SK-N-SH (cell line): ENCODE measurements around the gene SNAP23. TPM values are rescaled to one million over a fixed set of nuclear protein-coding genes. Genes with fewer than 3 reads are reported as not detected.

ENCODE experiments used
- CTCF ChIA-PET: fragments of 300-600, 350-600 bp; formaldehyde crosslinking; extraction: SDS; loops from one replicate; lab custom pipeline; 2021; lab: Yijun Ruan, JAX
- POLR2A ChIA-PET: fragments of 350-600 bp; sonication (Branson Sonifier 250); formaldehyde crosslinking; extraction: SDS; loops from one replicate; lab custom pipeline; 2020; ENCODE audit warnings: antibody characterized with exemption, inconsistent platforms; lab: Yijun Ruan, JAX
- DNase-seq: peaks from one replicate; pipeline ENCODE4 v3.0.0; 2012
- H2AFZ ChIP-seq: fragments of 200-600 bp; sonication (generic); 2 replicates; pipeline ENCODE4 v1.8.1; 2016; ENCODE audit warnings: antibody characterized with exemption, mild to moderate bottlenecking, low read depth
- H3F3A ChIP-seq: fragments of 200-600 bp; sonication (generic); replicated peaks from 2 replicates; pipeline ENCODE3; 2016; ENCODE audit warnings: antibody characterized with exemption, mild to moderate bottlenecking; ENCODE audit not compliant: insufficient read depth
- H3K27ac ChIP-seq, 2 experiments: fragments of 200-500 bp in 1 of 2; fragments of 200-600 bp in 1 of 2; sonication (Bioruptor generic) in 1 of 2; sonication (generic), shearing (Covaris generic) in 1 of 2; 2 replicates each; pipeline versions ENCODE4 v1.5.1 to v1.6.1; 2014 to 2016; ENCODE audit warnings: low read depth in 2 of 2, inconsistent platforms in 1 of 2, low read length in 1 of 2, mild to moderate bottlenecking in 1 of 2, mixed read lengths in 1 of 2
- H3K27me3 ChIP-seq: fragments of 200-600 bp; sonication (generic), shearing (Covaris generic); 2 replicates; pipeline ENCODE4 v1.6.1; 2016; ENCODE audit warnings: mixed run types; ENCODE audit not compliant: insufficient read depth
- H3K36me3 ChIP-seq, 2 experiments: fragments of 200-500 bp in 1 of 2; fragments of 200-600 bp in 1 of 2; sonication (Bioruptor generic) in 1 of 2; sonication (generic) in 1 of 2; replicated peaks in 1 of 2; 2 replicates each; pipeline versions ENCODE3 to v1.5.1; 2014 to 2016; ENCODE audit warnings: low read length in 1 of 2, mild to moderate bottlenecking in 1 of 2; ENCODE audit not compliant: insufficient read depth in 2 of 2, control insufficient read depth in 1 of 2
- H3K4me1 ChIP-seq, 2 experiments: fragments of 200-500 bp in 1 of 2; fragments of 200-600 bp in 1 of 2; sonication (Bioruptor generic) in 1 of 2; sonication (generic), shearing (Covaris generic) in 1 of 2; 2 replicates each; pipeline versions ENCODE4 v1.5.1 to v1.6.1; 2014 to 2016; ENCODE audit warnings: low read depth in 1 of 2, low read length in 1 of 2, mixed run types in 1 of 2; ENCODE audit not compliant: insufficient read depth in 2 of 2, control insufficient read depth in 1 of 2
- H3K4me2 ChIP-seq: fragments of 200-600 bp; sonication (generic), shearing (Covaris generic); 2 replicates; pipeline ENCODE4 v1.6.1; 2017; ENCODE audit warnings: mixed run types
- H3K4me3 ChIP-seq, 2 experiments: fragments of 200-500 bp in 1 of 2; fragments of 200-600 bp in 1 of 2; sonication (Bioruptor generic) in 1 of 2; sonication (generic), shearing (Covaris generic) in 1 of 2; 2 replicates each; pipeline versions ENCODE4 v1.5.1 to v1.8.1; 2014 to 2016; ENCODE audit warnings: low read depth in 2 of 2, inconsistent platforms in 1 of 2, low read length in 1 of 2, mild to moderate bottlenecking in 1 of 2, mixed read lengths in 1 of 2, moderate library complexity in 1 of 2
- H3K79me2 ChIP-seq: fragments of 200-600 bp; sonication (generic); 2 replicates; pipeline ENCODE4 v1.8.1; 2017; ENCODE audit warnings: mild to moderate bottlenecking; ENCODE audit not compliant: insufficient read depth
- H3K9ac ChIP-seq: fragments of 200-600 bp; sonication (generic); 2 replicates; pipeline ENCODE4 v1.6.1; 2017; ENCODE audit warnings: mixed run types
- H3K9me2 ChIP-seq: fragments of 200-600 bp; sonication (generic); 2 replicates; pipeline ENCODE4 v1.6.1; 2017; ENCODE audit warnings: mixed run types
- H3K9me3 ChIP-seq: fragments of 200-600 bp; sonication (generic); 2 replicates; pipeline ENCODE4 v1.6.1; 2017; ENCODE audit warnings: mixed run types, mild to moderate bottlenecking, moderate library complexity
- H4K20me1 ChIP-seq: fragments of 200-600 bp; sonication (generic); 2 replicates; pipeline ENCODE4 v1.6.1; 2017; ENCODE audit warnings: mild to moderate bottlenecking, mixed run types; ENCODE audit not compliant: insufficient read depth
- ELF1 ChIP-seq: IDR thresholded peaks from 2 replicates; pipeline ENCODE4 v1.4.0; 2012
- EZH2phosphoT487 ChIP-seq: fragments of 200-600 bp; sonication (generic); IDR thresholded peaks from 2 replicates; pipeline ENCODE4 v1.6.1; 2017; ENCODE audit warnings: low read depth, mixed run types, mild to moderate bottlenecking, antibody characterized with exemption, moderate library complexity, borderline replicate concordance
- FOSL2 ChIP-seq: IDR thresholded peaks from 2 replicates; pipeline ENCODE4 v1.4.0; 2012; ENCODE audit warnings: low read depth, mild to moderate bottlenecking, moderate library complexity, borderline replicate concordance
- GATA2 ChIP-seq: sonication (generic); formaldehyde crosslinking; IDR thresholded peaks from 2 replicates; pipeline ENCODE4 v1.5.0; 2020; ENCODE audit warnings: mild to moderate bottlenecking, missing genetic modification reagents
- MEF2A ChIP-seq: IDR thresholded peaks from 2 replicates; pipeline ENCODE4 v1.4.0; 2012; ENCODE audit warnings: low read depth, borderline replicate concordance
- POLR2AphosphoS5 ChIP-seq: IDR thresholded peaks from 2 replicates; pipeline ENCODE4 v1.6.1; 2012; ENCODE audit warnings: low read depth, low read length
- RCOR1 ChIP-seq: fragments of 150-350 bp; IDR thresholded peaks from 2 replicates; pipeline ENCODE4 v1.6.1; 2017; ENCODE audit warnings: antibody characterized with exemption, low read length
- SIN3A ChIP-seq: IDR thresholded peaks from 2 replicates; pipeline ENCODE4 v1.6.1; 2012; ENCODE audit warnings: low read depth, mild to moderate bottlenecking, low read length, moderate library complexity, borderline replicate concordance
- TCF12 ChIP-seq: IDR thresholded peaks from 2 replicates; pipeline ENCODE4 v1.4.0; 2012
- TEAD4 ChIP-seq: IDR thresholded peaks from 2 replicates; pipeline ENCODE4 v1.4.0; 2012; ENCODE audit warnings: mild to moderate bottlenecking, borderline replicate concordance; ENCODE audit not compliant: insufficient read depth
- YY1 ChIP-seq: IDR thresholded peaks from 2 replicates; pipeline ENCODE4 v1.4.0; 2012; ENCODE audit warnings: low read depth, mild to moderate bottlenecking
- WGBS: methylation state at CpG from one replicate; pipeline ENCODE4 v1.1.6; 2017; ENCODE audit warnings: low lambda C conversion rate; 5-methylcytosine and 5-hydroxymethylcytosine counted together
- polyA plus RNA-seq, 3 experiments: library from polyadenylated mRNA; depleted of rRNA; stranded (reverse); fragments of >200 nt; gene quantifications; 2 replicates each; pipeline ENCODE4 v1.2.3, GENCODE V29; 2012
- TF ChIP-seq, protein P1 (sequence below): fragments of 150-350 bp; IDR thresholded peaks from 2 replicates; pipeline ENCODE4 v1.6.1; 2017; ENCODE audit warnings: antibody characterized with exemption, low read length, low read depth, borderline replicate concordance
- TF ChIP-seq, protein P2 (sequence below): IDR thresholded peaks from 2 replicates; pipeline ENCODE4 v1.6.1; 2012; ENCODE audit warnings: mild to moderate bottlenecking, low read depth, low read length, moderate library complexity
- TF ChIP-seq, protein P3 (sequence below): IDR thresholded peaks from 2 replicates; pipeline ENCODE4; 2012
- TF ChIP-seq, protein P4 (sequence below): IDR thresholded peaks from 2 replicates; pipeline ENCODE4 v1.4.0; 2012; ENCODE audit warnings: low read depth, borderline replicate concordance
- TF ChIP-seq, protein P5 (sequence below): fragments of 150-350 bp; IDR thresholded peaks from 2 replicates; pipeline ENCODE4 v1.6.1; 2016; ENCODE audit warnings: mild to moderate bottlenecking, low read depth, low read length
- TF ChIP-seq, protein P6 (sequence below): fragments of 200-600 bp; sonication (generic); IDR thresholded peaks from 2 replicates; pipeline ENCODE4 v1.6.1; 2017; ENCODE audit warnings: antibody characterized with exemption, mild to moderate bottlenecking, moderate library complexity

SNAP23 gene
- polyA plus RNA-seq, 1 of the 3 experiments (the other 2 are of a cell fraction): 39.2 TPM

DNA sequence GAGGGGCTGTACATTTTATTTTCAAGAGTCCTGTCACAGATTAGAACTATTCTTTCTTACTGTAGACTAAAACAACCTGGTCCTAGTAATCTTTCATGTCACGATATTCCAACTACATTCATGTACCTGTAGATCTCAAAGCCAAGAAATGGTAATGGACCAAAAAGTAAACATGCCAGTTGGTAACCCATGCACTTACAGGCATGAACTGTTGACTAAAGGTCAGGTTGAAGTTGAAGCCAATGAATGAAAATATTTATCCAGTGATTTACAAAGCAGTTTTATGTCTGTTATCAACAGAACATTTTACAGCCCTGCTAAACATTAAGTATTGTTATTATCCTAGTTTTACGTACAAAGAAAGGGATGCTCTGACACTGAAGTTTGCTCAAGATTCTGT lies 27.9 kb downstream of the SNAP23 start:
- H3K4me3 ChIP-seq: no peak overlapping the region
- WGBS: 75% methylated on average over 2 of the region's 2 CpGs
- H3K9me3 ChIP-seq: no peaks in the 10 kb centered on the region
- no peaks in the 10 kb centered on the region for H3K79me2 ChIP-seq
- H3K9ac ChIP-seq: no peak overlapping the region
- POLR2A ChIA-PET: no interaction called here
- H3K4me2 ChIP-seq: no peak overlapping the region
- DNase-seq: no peak
- H3K4me1 ChIP-seq: no peaks in the 10 kb centered on the region
- H3K36me3 ChIP-seq: peaks cover 22 to 59% of the 10 kb centered on the region in 2 experiments
- no peaks in the 10 kb centered on the region for H3F3A ChIP-seq
- TF ChIP-seq TCF12 (no peak), GATA2 (CRISPR knock-in tag) (no peak), ELF1 (no peak), EZH2phosphoT487 (no peak), POLR2AphosphoS5 (no peak), FOSL2 (no peak), YY1 (no peak), RCOR1 (no peak), SIN3A (no peak), TEAD4 (no peak), MEF2A (no peak)
- TF ChIP-seq, protein P1, sequence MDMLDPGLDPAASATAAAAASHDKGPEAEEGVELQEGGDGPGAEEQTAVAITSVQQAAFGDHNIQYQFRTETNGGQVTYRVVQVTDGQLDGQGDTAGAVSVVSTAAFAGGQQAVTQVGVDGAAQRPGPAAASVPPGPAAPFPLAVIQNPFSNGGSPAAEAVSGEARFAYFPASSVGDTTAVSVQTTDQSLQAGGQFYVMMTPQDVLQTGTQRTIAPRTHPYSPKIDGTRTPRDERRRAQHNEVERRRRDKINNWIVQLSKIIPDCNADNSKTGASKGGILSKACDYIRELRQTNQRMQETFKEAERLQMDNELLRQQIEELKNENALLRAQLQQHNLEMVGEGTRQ: no peak
- TF ChIP-seq, protein P2, sequence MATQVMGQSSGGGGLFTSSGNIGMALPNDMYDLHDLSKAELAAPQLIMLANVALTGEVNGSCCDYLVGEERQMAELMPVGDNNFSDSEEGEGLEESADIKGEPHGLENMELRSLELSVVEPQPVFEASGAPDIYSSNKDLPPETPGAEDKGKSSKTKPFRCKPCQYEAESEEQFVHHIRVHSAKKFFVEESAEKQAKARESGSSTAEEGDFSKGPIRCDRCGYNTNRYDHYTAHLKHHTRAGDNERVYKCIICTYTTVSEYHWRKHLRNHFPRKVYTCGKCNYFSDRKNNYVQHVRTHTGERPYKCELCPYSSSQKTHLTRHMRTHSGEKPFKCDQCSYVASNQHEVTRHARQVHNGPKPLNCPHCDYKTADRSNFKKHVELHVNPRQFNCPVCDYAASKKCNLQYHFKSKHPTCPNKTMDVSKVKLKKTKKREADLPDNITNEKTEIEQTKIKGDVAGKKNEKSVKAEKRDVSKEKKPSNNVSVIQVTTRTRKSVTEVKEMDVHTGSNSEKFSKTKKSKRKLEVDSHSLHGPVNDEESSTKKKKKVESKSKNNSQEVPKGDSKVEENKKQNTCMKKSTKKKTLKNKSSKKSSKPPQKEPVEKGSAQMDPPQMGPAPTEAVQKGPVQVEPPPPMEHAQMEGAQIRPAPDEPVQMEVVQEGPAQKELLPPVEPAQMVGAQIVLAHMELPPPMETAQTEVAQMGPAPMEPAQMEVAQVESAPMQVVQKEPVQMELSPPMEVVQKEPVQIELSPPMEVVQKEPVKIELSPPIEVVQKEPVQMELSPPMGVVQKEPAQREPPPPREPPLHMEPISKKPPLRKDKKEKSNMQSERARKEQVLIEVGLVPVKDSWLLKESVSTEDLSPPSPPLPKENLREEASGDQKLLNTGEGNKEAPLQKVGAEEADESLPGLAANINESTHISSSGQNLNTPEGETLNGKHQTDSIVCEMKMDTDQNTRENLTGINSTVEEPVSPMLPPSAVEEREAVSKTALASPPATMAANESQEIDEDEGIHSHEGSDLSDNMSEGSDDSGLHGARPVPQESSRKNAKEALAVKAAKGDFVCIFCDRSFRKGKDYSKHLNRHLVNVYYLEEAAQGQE: no peak
- TF ChIP-seq, protein P3, sequence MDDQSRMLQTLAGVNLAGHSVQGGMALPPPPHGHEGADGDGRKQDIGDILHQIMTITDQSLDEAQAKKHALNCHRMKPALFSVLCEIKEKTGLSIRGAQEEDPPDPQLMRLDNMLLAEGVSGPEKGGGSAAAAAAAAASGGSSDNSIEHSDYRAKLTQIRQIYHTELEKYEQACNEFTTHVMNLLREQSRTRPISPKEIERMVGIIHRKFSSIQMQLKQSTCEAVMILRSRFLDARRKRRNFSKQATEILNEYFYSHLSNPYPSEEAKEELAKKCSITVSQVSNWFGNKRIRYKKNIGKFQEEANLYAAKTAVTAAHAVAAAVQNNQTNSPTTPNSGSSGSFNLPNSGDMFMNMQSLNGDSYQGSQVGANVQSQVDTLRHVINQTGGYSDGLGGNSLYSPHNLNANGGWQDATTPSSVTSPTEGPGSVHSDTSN: no peak
- TF ChIP-seq, protein P4, sequence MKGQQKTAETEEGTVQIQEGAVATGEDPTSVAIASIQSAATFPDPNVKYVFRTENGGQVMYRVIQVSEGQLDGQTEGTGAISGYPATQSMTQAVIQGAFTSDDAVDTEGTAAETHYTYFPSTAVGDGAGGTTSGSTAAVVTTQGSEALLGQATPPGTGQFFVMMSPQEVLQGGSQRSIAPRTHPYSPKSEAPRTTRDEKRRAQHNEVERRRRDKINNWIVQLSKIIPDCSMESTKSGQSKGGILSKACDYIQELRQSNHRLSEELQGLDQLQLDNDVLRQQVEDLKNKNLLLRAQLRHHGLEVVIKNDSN: no peak
- TF ChIP-seq, protein P5, sequence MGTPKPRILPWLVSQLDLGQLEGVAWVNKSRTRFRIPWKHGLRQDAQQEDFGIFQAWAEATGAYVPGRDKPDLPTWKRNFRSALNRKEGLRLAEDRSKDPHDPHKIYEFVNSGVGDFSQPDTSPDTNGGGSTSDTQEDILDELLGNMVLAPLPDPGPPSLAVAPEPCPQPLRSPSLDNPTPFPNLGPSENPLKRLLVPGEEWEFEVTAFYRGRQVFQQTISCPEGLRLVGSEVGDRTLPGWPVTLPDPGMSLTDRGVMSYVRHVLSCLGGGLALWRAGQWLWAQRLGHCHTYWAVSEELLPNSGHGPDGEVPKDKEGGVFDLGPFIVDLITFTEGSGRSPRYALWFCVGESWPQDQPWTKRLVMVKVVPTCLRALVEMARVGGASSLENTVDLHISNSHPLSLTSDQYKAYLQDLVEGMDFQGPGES: no peak
- TF ChIP-seq, protein P6, sequence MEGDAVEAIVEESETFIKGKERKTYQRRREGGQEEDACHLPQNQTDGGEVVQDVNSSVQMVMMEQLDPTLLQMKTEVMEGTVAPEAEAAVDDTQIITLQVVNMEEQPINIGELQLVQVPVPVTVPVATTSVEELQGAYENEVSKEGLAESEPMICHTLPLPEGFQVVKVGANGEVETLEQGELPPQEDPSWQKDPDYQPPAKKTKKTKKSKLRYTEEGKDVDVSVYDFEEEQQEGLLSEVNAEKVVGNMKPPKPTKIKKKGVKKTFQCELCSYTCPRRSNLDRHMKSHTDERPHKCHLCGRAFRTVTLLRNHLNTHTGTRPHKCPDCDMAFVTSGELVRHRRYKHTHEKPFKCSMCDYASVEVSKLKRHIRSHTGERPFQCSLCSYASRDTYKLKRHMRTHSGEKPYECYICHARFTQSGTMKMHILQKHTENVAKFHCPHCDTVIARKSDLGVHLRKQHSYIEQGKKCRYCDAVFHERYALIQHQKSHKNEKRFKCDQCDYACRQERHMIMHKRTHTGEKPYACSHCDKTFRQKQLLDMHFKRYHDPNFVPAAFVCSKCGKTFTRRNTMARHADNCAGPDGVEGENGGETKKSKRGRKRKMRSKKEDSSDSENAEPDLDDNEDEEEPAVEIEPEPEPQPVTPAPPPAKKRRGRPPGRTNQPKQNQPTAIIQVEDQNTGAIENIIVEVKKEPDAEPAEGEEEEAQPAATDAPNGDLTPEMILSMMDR: no peak
- no peak overlapping the region for H2AFZ ChIP-seq
- H3K27me3 ChIP-seq: no peaks in the 10 kb centered on the region
- no peaks in the 10 kb centered on the region for H4K20me1 ChIP-seq
- CTCF ChIA-PET: no interaction called here
- H3K9me2 ChIP-seq: no peaks in the 10 kb centered on the region
- H3K27ac ChIP-seq: no peak overlapping the region
